SH-SY5Y (cell line): ENCODE results near the gene FUZ.

Experiments used
- GATA2 ChIP-seq: IDR thresholded peaks from 2 replicates; pipeline ENCODE4 v1.6.1; 2011; ENCODE audit warnings: mild to moderate bottlenecking, low read depth, low read length
- GATA3 ChIP-seq: IDR thresholded peaks from 2 replicates; pipeline ENCODE4 v1.6.1; 2011; ENCODE audit warnings: low read depth, mild to moderate bottlenecking, low read length, moderate library complexity

DNA sequence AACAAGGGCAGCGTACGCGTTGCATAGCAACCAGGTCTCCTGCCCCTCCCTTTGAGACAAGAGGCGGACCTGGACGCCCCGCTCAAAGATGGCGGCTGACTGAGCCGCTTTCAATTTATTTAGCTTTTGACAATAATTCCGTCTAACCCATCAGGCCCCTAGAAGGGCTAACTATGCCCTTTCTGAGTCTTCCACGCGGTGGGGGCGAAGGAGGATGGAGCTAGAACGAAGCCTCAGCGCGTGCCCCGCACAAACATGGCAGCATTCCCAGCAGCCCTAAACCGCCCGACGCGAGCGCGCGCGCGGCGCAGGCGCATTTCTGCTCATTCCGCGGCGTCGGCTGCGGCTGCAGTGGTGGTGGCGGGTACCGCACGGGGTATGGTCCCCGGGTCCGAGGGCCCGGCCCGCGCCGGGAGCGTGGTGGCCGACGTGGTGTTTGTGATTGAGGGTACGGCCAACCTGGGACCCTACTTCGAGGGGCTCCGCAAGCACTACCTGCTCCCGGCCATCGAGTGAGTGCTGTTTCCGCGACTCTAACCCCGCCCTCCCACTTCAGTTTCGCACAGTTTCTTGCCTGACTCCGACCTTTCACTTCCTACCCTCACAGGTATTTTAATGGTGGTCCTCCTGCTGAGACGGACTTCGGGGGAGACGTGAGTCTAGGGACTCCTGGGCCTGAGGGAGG lies 5.0 kb upstream of the FUZ start, which contains the start of gene MED25:
- TF ChIP-seq GATA2 (no peak), GATA3 (no peak)
